NT2/D1 (cell line): ENCODE data around the gene THAP12.

ENCODE experiments used
- YY1 ChIP-seq: IDR thresholded peaks from 2 replicates; pipeline ENCODE4 v1.6.1; 2011; ENCODE audit not compliant: insufficient read length, insufficient read depth
- ZNF274 ChIP-seq: IDR thresholded peaks from 2 replicates; pipeline ENCODE4 v1.6.1; 2011; ENCODE audit warnings: mild to moderate bottlenecking, low read depth, low read length

- TF ChIP-seq YY1 (no peak), ZNF274 (no peak)
Observed at GRCh38 chr11:76314741-76315090, 66.2 kb downstream of the THAP12 start.
